ENCODE measurements around the gene NELL1.

GRCh38 chr11:21254790-21255189, 585.4 kb downstream of the NELL1 start:
- TF ChIP-seq EP300 (IDR thresholded peaks at IDR 0.05): no peak
- no peak for TF ChIP-seq CTCF (IDR thresholded peaks at IDR 0.05)
- no peak for TF ChIP-seq POLR2A (IDR thresholded peaks at IDR 0.05)
